ENCODE results near the gene TNFAIP8.

DNA sequence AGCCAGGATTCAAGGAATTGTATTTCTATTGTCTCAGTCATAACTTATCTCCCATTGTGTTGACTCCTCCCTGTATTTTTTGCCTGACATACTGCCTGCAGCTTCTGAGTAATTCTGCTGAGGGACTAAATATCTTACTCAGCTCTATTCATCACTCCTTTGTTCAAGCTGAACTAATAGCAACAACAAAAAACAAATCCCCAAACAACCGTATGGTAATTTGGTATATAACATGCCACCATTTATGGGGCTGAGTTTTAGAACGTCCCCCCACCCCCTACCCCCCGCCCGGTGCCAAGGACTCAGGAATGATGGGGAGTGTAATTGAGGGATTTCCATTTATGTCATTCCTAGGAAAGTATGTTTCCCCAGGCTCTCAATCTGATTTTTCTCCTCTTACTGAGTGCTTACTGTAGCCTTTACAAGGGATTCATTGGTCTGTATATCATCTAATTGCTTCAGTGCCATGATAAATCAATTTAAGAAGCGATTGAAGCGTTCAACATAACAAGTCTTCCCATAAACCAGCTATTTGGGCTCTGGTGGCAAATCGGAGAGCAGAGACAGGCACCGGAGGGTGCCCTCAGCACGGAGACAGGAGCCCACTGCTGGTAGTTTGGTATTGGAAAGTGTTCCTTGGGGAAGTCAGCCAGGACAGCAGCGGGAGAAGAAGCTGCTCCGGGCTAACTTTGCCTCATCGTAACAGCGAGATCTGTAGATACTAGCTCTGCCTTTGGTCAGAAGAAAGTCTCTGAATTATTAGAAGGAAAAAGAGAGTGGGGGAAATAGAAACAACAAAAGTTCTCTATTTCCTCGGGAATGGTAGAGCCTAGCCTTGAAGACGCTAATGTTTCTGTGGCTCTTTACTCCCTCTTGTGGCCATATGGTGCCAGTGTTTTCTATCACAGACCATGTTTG lies 55.8 kb downstream of the TNFAIP8 start:
- TF ChIP-seq POLR2A (IDR thresholded peaks at IDR 0.05) (no peak), CTCF (IDR thresholded peaks at IDR 0.05) (peak; percentile 87 to 92 (median 90))

Measured in uterus (tissue), 2 donors.